ENCODE measurements around the gene TBX21.

The TBX21 gene

DNA sequence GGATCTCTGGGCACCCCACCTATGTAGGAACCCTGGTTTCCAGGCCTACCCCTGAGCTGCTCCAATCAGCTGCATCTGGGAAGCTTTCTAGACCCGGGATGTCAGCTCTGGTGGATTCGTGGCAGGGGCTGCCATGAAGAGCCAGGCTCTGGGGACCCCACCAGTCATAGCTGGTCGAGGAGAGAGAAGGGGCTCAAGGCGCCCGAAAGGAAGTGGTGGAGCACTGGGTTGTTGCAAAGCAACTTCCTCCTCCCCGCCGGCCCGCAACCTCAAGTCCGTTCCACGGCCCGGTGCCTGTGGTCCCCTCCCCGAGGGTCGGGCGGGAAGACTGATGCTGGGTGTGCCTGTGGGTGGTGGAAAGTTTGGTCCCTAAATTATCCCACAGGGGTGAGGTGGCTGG is 28.9 kb upstream of the TBX21 start:
- H2AFZ ChIP-seq (ENCODE audit: insufficient read depth, low read length, poor library complexity): no peak overlapping the region
- H3K4me2 ChIP-seq (ENCODE audit: low read length): no peak overlapping the region
- no peak overlapping the region for H2BK12ac ChIP-seq (ENCODE audit: low read length)
- no peak overlapping the region for H4K12ac ChIP-seq (ENCODE audit: low read depth, low read length)
- H2BK120ac ChIP-seq (ENCODE audit: insufficient read depth, low read length, poor library complexity): no peak overlapping the region
- no peaks in the 10 kb centered on the region for H3K79me2 ChIP-seq (ENCODE audit: control insufficient read depth, insufficient read depth, low read length, poor library complexity)
- H2BK5ac ChIP-seq (ENCODE audit: low read depth, low read length, poor library complexity): no peak overlapping the region
- H3K27ac ChIP-seq (ENCODE audit: low read depth, low read length): no peak overlapping the region
- no peaks in the 10 kb centered on the region for H3K9me3 ChIP-seq (ENCODE audit: insufficient read depth, low read depth, low read length)
- H3K4me1 ChIP-seq (ENCODE audit: control insufficient read depth in 1 of 2, insufficient read depth in 2 of 2, low read length in 2 of 2): no peaks in the 10 kb centered on the region
- no peak overlapping the region for H2AK5ac ChIP-seq (ENCODE audit: low read length)
- no peak overlapping the region for H3K9ac ChIP-seq (ENCODE audit: low read length)
- no peak overlapping the region for H3K4ac ChIP-seq (ENCODE audit: low read depth, low read length)
- H3K18ac ChIP-seq (ENCODE audit: low read length): no peak overlapping the region
- no peak overlapping the region for H3K23ac ChIP-seq (ENCODE audit: low read length)
- H3K36me3 ChIP-seq (ENCODE audit: control insufficient read depth in 1 of 2, insufficient read depth in 2 of 2, low read length in 2 of 2): peaks cover 0 to 6% of the 10 kb centered on the region in 2 experiments
- no peak overlapping the region for H3K14ac ChIP-seq (ENCODE audit: low read length)
- H3K27me3 ChIP-seq (ENCODE audit: insufficient read depth, low read length): no peaks in the 10 kb centered on the region
- no peaks in the 10 kb centered on the region for H3K79me1 ChIP-seq (ENCODE audit: low read length)
- WGBS (ENCODE audit: extremely low coverage, insufficient coverage, insufficient read length): no CpG with 5 or more reads among the region's 14 CpGs
- no peak for DNase-seq
- H3K4me3 ChIP-seq (ENCODE audit: low read depth, low read length): no peak overlapping the region
- no peak overlapping the region for H4K91ac ChIP-seq (ENCODE audit: low read depth, low read length)
- H4K8ac ChIP-seq (ENCODE audit: low read depth, low read length): no peak overlapping the region

DNA sequence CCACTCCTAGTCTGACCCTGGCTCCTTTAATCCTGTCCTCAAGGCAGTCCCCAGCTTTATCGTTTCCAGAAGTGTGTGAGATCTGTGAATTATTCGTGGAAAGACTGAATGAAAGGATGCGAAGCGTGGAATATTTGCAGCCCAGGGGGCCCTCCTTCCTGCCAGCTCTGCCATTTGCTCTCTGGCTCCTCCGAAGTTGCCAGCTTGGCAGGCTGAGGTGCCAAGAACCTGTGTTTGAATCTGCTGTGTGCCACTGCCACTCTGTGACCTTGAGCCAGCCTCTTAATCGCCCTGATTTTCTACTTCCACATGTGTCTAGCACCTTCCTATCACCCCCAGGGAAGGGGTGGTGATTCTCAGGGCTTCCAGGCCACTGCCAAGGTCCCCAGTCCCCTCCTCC is 28.3 kb upstream of the TBX21 start:
- Histone ChIP-seq H3K14ac (ENCODE audit: low read length) (no peak overlapping the region), H3K9ac (ENCODE audit: low read length) (no peak overlapping the region), H2AK5ac (ENCODE audit: low read length) (no peak overlapping the region), H3K4me3 (ENCODE audit: low read depth, low read length) (no peak overlapping the region), H3K27me3 (ENCODE audit: insufficient read depth, low read length) (no peaks in the 10 kb centered on the region), H2BK12ac (ENCODE audit: low read length) (no peak overlapping the region), H3K4me1 (ENCODE audit: control insufficient read depth in 1 of 2, insufficient read depth in 2 of 2, low read length in 2 of 2) (no peaks in the 10 kb centered on the region), H3K18ac (ENCODE audit: low read length) (no peak overlapping the region), H2BK5ac (ENCODE audit: low read depth, low read length, poor library complexity) (no peak overlapping the region), H3K36me3 (ENCODE audit: control insufficient read depth in 1 of 2, insufficient read depth in 2 of 2, low read length in 2 of 2) (peaks cover 0 to 4% of the 10 kb centered on the region in 2 experiments), H3K27ac (ENCODE audit: low read depth, low read length) (no peak overlapping the region), H3K9me3 (ENCODE audit: insufficient read depth, low read depth, low read length) (no peaks in the 10 kb centered on the region), H3K79me2 (ENCODE audit: control insufficient read depth, insufficient read depth, low read length, poor library complexity) (no peaks in the 10 kb centered on the region), H4K91ac (ENCODE audit: low read depth, low read length) (no peak overlapping the region), H3K4me2 (ENCODE audit: low read length) (no peak overlapping the region), H3K23ac (ENCODE audit: low read length) (no peak overlapping the region), H2BK120ac (ENCODE audit: insufficient read depth, low read length, poor library complexity) (no peak overlapping the region), H4K8ac (ENCODE audit: low read depth, low read length) (no peak overlapping the region), H2AFZ (ENCODE audit: insufficient read depth, low read length, poor library complexity) (no peak overlapping the region), H3K79me1 (ENCODE audit: low read length) (no peaks in the 10 kb centered on the region), H3K4ac (ENCODE audit: low read depth, low read length) (no peak overlapping the region), H4K12ac (ENCODE audit: low read depth, low read length) (no peak overlapping the region)
- no peak for DNase-seq
- no CpG with 5 or more reads among the region's 6 CpGs for WGBS (ENCODE audit: extremely low coverage, insufficient coverage, insufficient read length)

DNA sequence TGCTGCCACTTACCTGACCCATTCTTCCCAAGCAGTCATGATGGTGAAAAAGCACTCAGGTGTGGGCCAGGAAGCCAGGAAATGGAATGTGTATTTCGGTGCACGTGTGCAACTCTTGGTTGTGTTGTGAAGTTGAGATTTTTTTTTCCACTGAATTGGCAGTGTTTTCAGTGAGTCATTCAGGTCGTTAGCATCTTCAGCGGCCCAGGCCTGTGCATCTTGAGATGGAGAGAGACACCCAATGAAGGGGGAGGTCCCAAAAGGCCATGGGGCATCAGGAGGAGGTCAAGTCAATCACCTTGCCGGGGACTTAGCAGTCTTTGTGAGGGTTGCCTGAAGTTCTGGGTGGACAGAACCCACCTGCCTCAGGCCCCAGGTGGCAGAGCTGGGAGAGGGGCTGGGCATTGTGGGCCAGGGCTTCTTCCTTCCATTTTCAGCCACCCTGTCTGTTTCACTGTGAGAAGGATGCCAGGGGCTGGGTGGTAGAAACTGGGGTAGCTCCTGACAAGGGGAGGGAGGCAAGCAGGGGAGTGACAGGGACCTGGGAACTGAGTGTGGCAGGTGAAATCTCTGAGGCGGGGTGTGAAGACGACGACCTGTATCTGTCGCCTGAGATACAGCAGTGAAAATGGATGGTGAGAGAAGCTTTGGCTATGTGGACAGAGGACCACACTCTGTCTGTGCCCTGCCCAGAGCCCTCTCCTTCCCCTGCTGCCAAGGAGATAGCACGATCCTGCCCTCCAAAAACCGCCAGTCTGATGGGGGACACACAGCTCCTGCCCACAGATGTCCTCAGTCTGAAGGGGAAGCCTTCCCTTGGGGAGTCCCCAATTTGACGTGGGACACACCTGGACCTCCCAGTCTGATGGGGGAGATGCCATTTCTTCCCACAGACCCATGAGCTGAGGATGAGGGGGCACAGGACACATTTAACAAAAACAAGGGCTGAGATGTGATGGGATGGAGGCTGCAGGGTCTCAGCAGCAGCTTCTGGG is 27.2 kb upstream of the TBX21 start:
- no peak overlapping the region for H3K4me2 ChIP-seq (ENCODE audit: low read length)
- H4K12ac ChIP-seq (ENCODE audit: low read depth, low read length): no peak overlapping the region
- H3K27ac ChIP-seq (ENCODE audit: low read depth, low read length): no peak overlapping the region
- no peak overlapping the region for H4K91ac ChIP-seq (ENCODE audit: low read depth, low read length)
- no peak overlapping the region for H3K9ac ChIP-seq (ENCODE audit: low read length)
- no peak overlapping the region for H2AFZ ChIP-seq (ENCODE audit: insufficient read depth, low read length, poor library complexity)
- H3K14ac ChIP-seq (ENCODE audit: low read length): no peak overlapping the region
- no peak overlapping the region for H3K4me3 ChIP-seq (ENCODE audit: low read depth, low read length)
- no peaks in the 10 kb centered on the region for H3K9me3 ChIP-seq (ENCODE audit: insufficient read depth, low read depth, low read length)
- no peak overlapping the region for H2BK12ac ChIP-seq (ENCODE audit: low read length)
- WGBS (ENCODE audit: extremely low coverage, insufficient coverage, insufficient read length): no CpG with 5 or more reads among the region's 12 CpGs
- no peak overlapping the region for H3K18ac ChIP-seq (ENCODE audit: low read length)
- H3K79me1 ChIP-seq (ENCODE audit: low read length): no peaks in the 10 kb centered on the region
- H3K27me3 ChIP-seq (ENCODE audit: insufficient read depth, low read length): no peaks in the 10 kb centered on the region
- no peak overlapping the region for H3K23ac ChIP-seq (ENCODE audit: low read length)
- no peak overlapping the region for H3K4ac ChIP-seq (ENCODE audit: low read depth, low read length)
- H2BK5ac ChIP-seq (ENCODE audit: low read depth, low read length, poor library complexity): no peak overlapping the region
- H3K36me3 ChIP-seq (ENCODE audit: control insufficient read depth in 1 of 2, insufficient read depth in 2 of 2, low read length in 2 of 2): peaks cover 3 to 7% of the 10 kb centered on the region in 2 experiments
- no peak overlapping the region for H2AK5ac ChIP-seq (ENCODE audit: low read length)
- H3K4me1 ChIP-seq (ENCODE audit: control insufficient read depth in 1 of 2, insufficient read depth in 2 of 2, low read length in 2 of 2): no peaks in the 10 kb centered on the region
- no peaks in the 10 kb centered on the region for H3K79me2 ChIP-seq (ENCODE audit: control insufficient read depth, insufficient read depth, low read length, poor library complexity)
- no peak overlapping the region for H2BK120ac ChIP-seq (ENCODE audit: insufficient read depth, low read length, poor library complexity)
- DNase-seq: no peak
- H4K8ac ChIP-seq (ENCODE audit: low read depth, low read length): no peak overlapping the region

DNA sequence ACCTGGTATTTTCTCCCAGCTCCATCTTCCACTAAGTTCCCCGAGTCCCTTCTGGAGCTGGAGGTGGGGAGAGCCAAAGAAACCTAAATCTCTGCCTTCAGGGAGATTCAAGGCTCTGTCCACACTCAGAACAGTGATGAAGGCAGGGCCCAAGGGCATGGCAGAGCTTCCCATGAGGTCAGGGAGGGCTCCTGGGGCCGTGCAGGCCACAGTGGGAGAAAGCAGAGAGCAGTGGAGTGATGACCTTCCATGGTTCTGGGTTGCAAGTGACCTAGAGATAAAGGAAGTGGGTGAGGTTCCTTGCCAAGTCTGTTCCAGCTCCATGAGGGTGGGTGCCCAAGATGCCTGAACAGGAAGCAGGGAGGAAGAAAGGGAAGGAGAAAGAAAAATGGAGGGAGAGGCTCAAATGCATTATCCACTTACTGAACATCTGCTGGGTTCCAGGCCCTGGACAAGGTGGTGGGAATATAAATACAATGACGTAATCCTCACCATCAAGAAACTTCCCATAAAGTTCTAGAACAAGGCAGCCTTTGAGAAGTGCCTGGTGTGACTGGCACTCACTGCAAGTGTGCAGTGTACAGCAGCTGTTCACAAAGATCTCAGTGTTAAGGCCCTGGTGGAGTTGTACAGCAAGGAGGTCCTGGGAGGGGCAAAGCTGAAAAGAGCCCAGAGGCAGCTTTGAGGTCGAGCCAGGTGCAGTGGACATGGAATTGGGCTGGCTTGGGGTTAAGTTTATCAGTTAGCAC is 25.8 kb upstream of the TBX21 start:
- Histone ChIP-seq H3K9ac (ENCODE audit: low read length) (no peak overlapping the region), H4K8ac (ENCODE audit: low read depth, low read length) (no peak overlapping the region), H3K9me3 (ENCODE audit: insufficient read depth, low read depth, low read length) (no peaks in the 10 kb centered on the region), H3K23ac (ENCODE audit: low read length) (no peak overlapping the region), H3K18ac (ENCODE audit: low read length) (no peak overlapping the region), H3K4me3 (ENCODE audit: low read depth, low read length) (no peak overlapping the region), H3K4me1 (ENCODE audit: control insufficient read depth in 1 of 2, insufficient read depth in 2 of 2, low read length in 2 of 2) (no peaks in the 10 kb centered on the region), H3K79me1 (ENCODE audit: low read length) (no peaks in the 10 kb centered on the region), H2BK120ac (ENCODE audit: insufficient read depth, low read length, poor library complexity) (no peak overlapping the region), H3K4me2 (ENCODE audit: low read length) (no peak overlapping the region), H3K4ac (ENCODE audit: low read depth, low read length) (no peak overlapping the region), H3K27me3 (ENCODE audit: insufficient read depth, low read length) (no peaks in the 10 kb centered on the region), H3K14ac (ENCODE audit: low read length) (no peak overlapping the region), H2BK12ac (ENCODE audit: low read length) (no peak overlapping the region), H3K36me3 (ENCODE audit: control insufficient read depth in 1 of 2, insufficient read depth in 2 of 2, low read length in 2 of 2) (peaks cover 3 to 7% of the 10 kb centered on the region in 2 experiments), H4K91ac (ENCODE audit: low read depth, low read length) (no peak overlapping the region), H2BK5ac (ENCODE audit: low read depth, low read length, poor library complexity) (no peak overlapping the region), H4K12ac (ENCODE audit: low read depth, low read length) (no peak overlapping the region), H2AFZ (ENCODE audit: insufficient read depth, low read length, poor library complexity) (no peak overlapping the region), H3K27ac (ENCODE audit: low read depth, low read length) (no peak overlapping the region), H2AK5ac (ENCODE audit: low read length) (no peak overlapping the region), H3K79me2 (ENCODE audit: control insufficient read depth, insufficient read depth, low read length, poor library complexity) (no peaks in the 10 kb centered on the region)
- no CpG with 5 or more reads among the region's 4 CpGs for WGBS (ENCODE audit: extremely low coverage, insufficient coverage, insufficient read length)
- DNase-seq: no peak

All from trophoblast cell (in vitro differentiated cells and primary cell).